Ovary (tissue), 10 donors: ENCODE results near the gene ULK2. TPM values are rescaled to one million over a fixed set of nuclear protein-coding genes. Genes with fewer than 3 reads are reported as not detected.

Experiments
- DNase-seq, 5 donors: peaks; one replicate each; pipeline ENCODE4 v3.0.0-alpha.2; 2019 to 2020
- H3K27ac ChIP-seq, 2 donors: fragments of 200-600 bp; one replicate each; pipeline versions ENCODE4 v1.5.1 to v1.8.0; 2019 to 2022
- H3K27me3 ChIP-seq: fragments of 200-600 bp; one replicate; pipeline ENCODE4 v1.8.0; 2022
- H3K36me3 ChIP-seq: fragments of 200-600 bp; sonication (generic); one replicate; pipeline ENCODE4 v1.5.1; 2019
- H3K4me1 ChIP-seq: one replicate; pipeline ENCODE4 v1.8.1; 2013; ENCODE audit warnings: mild to moderate bottlenecking, moderate library complexity; ENCODE audit not compliant: insufficient read depth
- H3K4me3 ChIP-seq: fragments of 200-600 bp; sonication (generic); one replicate; pipeline ENCODE4 v1.5.1; 2017
- H3K9me3 ChIP-seq, 2 donors: fragments of 200-600 bp in 1 of 2; sonication (generic) in 1 of 2; one replicate each; pipeline versions ENCODE4 v1.5.1 to v1.8.1; 2013 to 2019; ENCODE audit warnings: mild to moderate bottlenecking in 1 of 2, moderate library complexity in 1 of 2
- EP300 ChIP-seq: sonication (generic); formaldehyde crosslinking; IDR thresholded peaks from one replicate; pipeline ENCODE4 v1.6.1; 2017; ENCODE audit warnings: antibody characterized with exemption
- POLR2A ChIP-seq: fragments of 450-650 bp; IDR thresholded peaks from one replicate; pipeline ENCODE4 v1.6.1; 2017; ENCODE audit warnings: antibody characterized with exemption, mild to moderate bottlenecking, moderate library complexity
- WGBS, 3 donors: extraction: QIAGEN DNeasy Blood & Tissue Kit in 1 of 3; methylation state at CpG; one replicate each; pipeline versions ENCODE4 v1.1.5 to v1.1.7; 2013 to 2017; 5-methylcytosine and 5-hydroxymethylcytosine counted together
- intact Hi-C, 4 donors: fragments of 100-400 bp; cut with DNase I; formaldehyde crosslinking; loops; one replicate each; pipeline versions ENCODE4 v1.11.0 to v1.15.1; 2022 to 2023
- long read RNA-seq, 3 donors: library from polyadenylated mRNA in 2 of 3; unstranded in 2 of 3; transcript quantifications; one replicate each; pipeline ENCODE4 v2.0.0 and lab custom pipeline, GENCODE V29; 2021 to 2026
- polyA plus RNA-seq, 2 donors: library from polyadenylated mRNA; stranded (reverse); fragments of 200-250 nt in 1 of 2; fragments of 350-450 nt in 1 of 2; fragmentation: Illumina TruSeq in 1 of 2; extraction: RNeasy Lipid Tissue Mini Kit (QIAGEN cat#74804) in 1 of 2; gene quantifications; one replicate each; pipeline ENCODE4 v1.2.3, GENCODE V29; 2013 to 2014
- total RNA-seq, 7 donors: library from RNA; depleted of rRNA in 2 of 7; stranded (reverse); fragments of >200 nt in 2 of 7; fragmentation: NEBNext Ultra II Directional in 3 of 7; extraction: Animal tissue kit (Norgen Biotek cat#: 25700) in 3 of 7; gene quantifications; one replicate each; pipeline versions ENCODE4 v1.1.0 to v1.2.4, GENCODE V29; 2016 to 2023
- TF ChIP-seq, protein P1 (sequence below), 3 donors: fragments of 450-650 bp in 2 of 3; fragments of 200-600 bp in 1 of 3; IDR thresholded peaks; one replicate each; pipeline versions ENCODE4 v1.5.1 to v1.8.0; 2016 to 2022; ENCODE audit warnings: antibody characterized with exemption in 3 of 3, mild to moderate bottlenecking in 1 of 3
- donor health status: DM: no; HTN: no; CAD: no; lungs with moderate emphysema.
- donor health status: DM: no; HTN: no; CAD: no.
- donor health status: Bipolar disorder and iron deficiency.
- donor health status: DM: yes; HTN: yes; CAD: no.
- donor health status: DM: no; HTN: no; CAD: no.
- donor health status: DM: yes; HTN: yes; CAD: no.

Gene ULK2
- total RNA-seq (10 to 100 TPM; 17.8 to 22.2 (median 20.8) TPM), polyA plus RNA-seq (10 to 100 TPM; 13.8 to 24.5 TPM)
- long read RNA-seq, donor 1, partial matches to known transcripts: 9 of 11 reads
- long read RNA-seq, donor 1, other reads (novel, unspliced or antisense): 1 of 11 reads
- long read RNA-seq, donor 2, full-length matches to known transcripts: 7 of 12 reads
- long read RNA-seq, donor 2, partial matches to known transcripts: 5 of 12 reads
- long read RNA-seq, donor 2, other reads (novel, unspliced or antisense): 0 of 12 reads
- long read RNA-seq, donor 3, full-length matches to known transcripts: 13 of 33 reads
- long read RNA-seq, donor 3, partial matches to known transcripts: 9 of 33 reads
- long read RNA-seq, donor 3, other reads (novel, unspliced or antisense): 11 of 33 reads

DNA sequence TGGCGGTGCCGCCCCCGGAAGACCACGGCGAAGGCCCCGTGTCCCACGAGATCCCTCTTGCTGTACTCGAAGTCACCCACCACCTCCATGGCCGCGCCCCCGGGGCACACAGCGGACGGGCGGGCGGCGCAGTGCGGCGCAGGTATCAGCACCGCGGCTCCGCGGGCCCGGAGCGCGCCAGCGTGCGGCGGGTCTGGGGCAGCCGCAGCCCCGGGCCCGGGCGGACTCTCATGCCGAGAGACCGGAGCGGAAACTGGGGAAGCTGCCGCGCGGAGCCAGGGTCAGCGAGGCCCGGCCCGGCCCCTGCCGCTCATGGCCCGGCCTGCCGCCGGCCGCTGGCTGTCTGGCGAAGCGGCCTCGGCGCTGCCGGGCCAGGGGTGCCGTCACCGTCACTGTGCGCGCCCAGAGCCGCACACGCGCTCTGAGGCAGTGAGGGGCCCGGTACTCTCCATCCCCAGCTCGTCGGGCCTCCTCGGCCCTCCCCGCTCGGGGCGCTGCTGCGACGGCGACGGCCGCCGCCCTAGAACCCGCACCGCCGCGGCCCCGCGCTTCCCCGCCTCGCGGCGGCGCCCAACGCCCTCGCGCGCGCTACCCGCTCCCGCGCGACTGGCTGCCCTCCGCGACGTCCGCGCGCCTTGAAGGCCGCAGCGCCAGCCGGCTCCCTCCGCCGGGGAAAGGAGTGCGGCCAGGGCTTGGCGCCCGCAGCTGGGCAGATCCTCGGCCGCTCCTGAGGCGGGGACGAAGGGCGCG is at the start of gene ULK2:
Gene ULK2, minus strand, starts transcription at position 608 of the 750 bp plus-strand sequence. Its CDS starts 519 bp downstream, at position 89.
- peak; percentile 61 to 84 (median 77) for DNase-seq
- peaks cover 3% of the 10 kb centered on the region for H3K4me1 ChIP-seq
- WGBS, 3 donors: 0 to 1% (median 1%) methylated on average over 42 to 111 of the region's 111 CpGs
- H3K27me3 ChIP-seq: no peaks in the 10 kb centered on the region
- peak within 1 kb of the TSS; percentile 81 to 89 for H3K27ac ChIP-seq
- intact Hi-C loops: no loop called here
- no peaks in the 10 kb centered on the region for H3K36me3 ChIP-seq
- no peaks in the 10 kb centered on the region for H3K9me3 ChIP-seq
- TF ChIP-seq, protein P1, sequence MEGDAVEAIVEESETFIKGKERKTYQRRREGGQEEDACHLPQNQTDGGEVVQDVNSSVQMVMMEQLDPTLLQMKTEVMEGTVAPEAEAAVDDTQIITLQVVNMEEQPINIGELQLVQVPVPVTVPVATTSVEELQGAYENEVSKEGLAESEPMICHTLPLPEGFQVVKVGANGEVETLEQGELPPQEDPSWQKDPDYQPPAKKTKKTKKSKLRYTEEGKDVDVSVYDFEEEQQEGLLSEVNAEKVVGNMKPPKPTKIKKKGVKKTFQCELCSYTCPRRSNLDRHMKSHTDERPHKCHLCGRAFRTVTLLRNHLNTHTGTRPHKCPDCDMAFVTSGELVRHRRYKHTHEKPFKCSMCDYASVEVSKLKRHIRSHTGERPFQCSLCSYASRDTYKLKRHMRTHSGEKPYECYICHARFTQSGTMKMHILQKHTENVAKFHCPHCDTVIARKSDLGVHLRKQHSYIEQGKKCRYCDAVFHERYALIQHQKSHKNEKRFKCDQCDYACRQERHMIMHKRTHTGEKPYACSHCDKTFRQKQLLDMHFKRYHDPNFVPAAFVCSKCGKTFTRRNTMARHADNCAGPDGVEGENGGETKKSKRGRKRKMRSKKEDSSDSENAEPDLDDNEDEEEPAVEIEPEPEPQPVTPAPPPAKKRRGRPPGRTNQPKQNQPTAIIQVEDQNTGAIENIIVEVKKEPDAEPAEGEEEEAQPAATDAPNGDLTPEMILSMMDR (IDR thresholded peaks at IDR 0.05): peak in 2 of 3 donors; percentile 16 to 23
- TF ChIP-seq EP300 (no peak), POLR2A (peak; percentile 90)
- peak within 1 kb of the TSS; percentile 57 for H3K4me3 ChIP-seq

- WGBS, 3 donors: 96 to 97% (median 97%) methylated on average over 2 of the region's 2 CpGs
- Histone ChIP-seq H3K27ac (no peak overlapping the region), H3K36me3 (no peaks in the 10 kb centered on the region), H3K4me3 (no peak overlapping the region), H3K27me3 (no peaks in the 10 kb centered on the region), H3K9me3 (no peaks in the 10 kb centered on the region), H3K4me1 (no peaks in the 10 kb centered on the region)
- TF ChIP-seq POLR2A: no peak
- DNase-seq: no peak
- intact Hi-C loops: no loop called here
Observed at GRCh38 chr17:19915245-19915978, 47.7 kb upstream of the ULK2 start.

- no peaks in the 10 kb centered on the region for H3K36me3 ChIP-seq
- H3K4me1 ChIP-seq: no peaks in the 10 kb centered on the region
- TF ChIP-seq, protein P1 (IDR thresholded peaks at IDR 0.05): no peak
- TF ChIP-seq POLR2A: no peak
- no peaks in the 10 kb centered on the region for H3K9me3 ChIP-seq
- WGBS, 3 donors: 96 to 98% (median 96%) methylated on average over 2 of the region's 2 CpGs
- no peaks in the 10 kb centered on the region for H3K27me3 ChIP-seq
- no peak overlapping the region for H3K27ac ChIP-seq
- DNase-seq: no peak
- intact Hi-C loops: no loop called here
- H3K4me3 ChIP-seq: no peak overlapping the region
Observed at GRCh38 chr17:19911033-19911432, 43.3 kb upstream of the ULK2 start.

- H3K4me1 ChIP-seq: no peaks in the 10 kb centered on the region
- intact Hi-C loops: no loop called here
- 86 to 96% (median 95%) methylated on average over 6 of the region's 6 CpGs for WGBS, 3 donors
- no peaks in the 10 kb centered on the region for H3K9me3 ChIP-seq
- no peaks in the 10 kb centered on the region for H3K27me3 ChIP-seq
- H3K36me3 ChIP-seq: no peaks in the 10 kb centered on the region
- H3K4me3 ChIP-seq: no peak overlapping the region
- DNase-seq: no peak
- no peak overlapping the region for H3K27ac ChIP-seq
- TF ChIP-seq EP300 (no peak), POLR2A (no peak)
- TF ChIP-seq, protein P1 (IDR thresholded peaks at IDR 0.05): no peak
Observed at GRCh38 chr17:19909139-19909538, 41.4 kb upstream of the ULK2 start.
